ENCODE measurements around the gene CAND2.
A peak's percentile ranks its signal among the peaks of the same experiment; 100 is the strongest.
"Not testable (repeated sequence)": the region's sequence is repeated elsewhere in the genome, so short reads cannot be mapped to it uniquely, and the experiment has no call there.

The CAND2 gene

GRCh38 chr3:12879191-12879815, 82.8 kb downstream of the CAND2 start:
- Histone ChIP-seq H3K4me1 (ENCODE audit: low read length) (peaks cover 14% of the 10 kb centered on the region), H3K27me3 (ENCODE audit: low read depth, low read length) (no peaks in the 10 kb centered on the region), H3K9ac (ENCODE audit: low read length) (no peak overlapping the region), H3K79me2 (ENCODE audit: low read length) (no peaks in the 10 kb centered on the region), H3K27ac (ENCODE audit: low read length) (no peak overlapping the region), H2AFZ (ENCODE audit: low read depth, low read length) (no peak overlapping the region), H3K4me2 (ENCODE audit: low read length) (no peak overlapping the region), H3K4me3 (ENCODE audit: low read length) (no peak overlapping the region), H3K36me3 (replicated peaks; ENCODE audit: low read depth, low read length) (no peaks in the 10 kb centered on the region), H3K9me3 (ENCODE audit: insufficient read depth, low read length) (no peaks in the 10 kb centered on the region), H4K20me1 (ENCODE audit: insufficient read depth, low read length) (no peaks in the 10 kb centered on the region)
- TF ChIP-seq CTCF (IDR thresholded peaks at IDR 0.05; ENCODE audit: low read depth, low read length) (no peak), EZH2phosphoT487 (IDR thresholded peaks at IDR 0.05; ENCODE audit: low read depth) (no peak)

GRCh38 chr3:12881858-12882257, 85.4 kb downstream of the CAND2 start:
- H3K27me3 ChIP-seq (ENCODE audit: low read depth, low read length); H4K20me1 ChIP-seq (ENCODE audit: insufficient read depth, low read length); H3K36me3 ChIP-seq (replicated peaks; ENCODE audit: low read depth, low read length); H3K79me2 ChIP-seq (ENCODE audit: low read length); H3K9me3 ChIP-seq (ENCODE audit: insufficient read depth, low read length): not testable (repeated sequence)
- H2AFZ ChIP-seq (ENCODE audit: low read depth, low read length) = peak overlapping the region; percentile 22; the same call in 1 of the 2 replicates
- peak overlapping the region; percentile 17; the same call in 1 of the 2 replicates for H3K27ac ChIP-seq (ENCODE audit: low read length)
- peak; percentile 32 for TF ChIP-seq CTCF (IDR thresholded peaks at IDR 0.05; ENCODE audit: low read depth, low read length)
- peaks cover 40% of the 10 kb centered on the region for H3K4me1 ChIP-seq (ENCODE audit: low read length)
- H3K4me3 ChIP-seq (ENCODE audit: low read length) = 0 out of 2 replicates have a peak overlapping the region, but pooled peaks have one; percentile 25
- H3K9ac ChIP-seq (ENCODE audit: low read length) = peak overlapping the region; percentile 3; the same call in 1 of the 2 replicates
- peak overlapping the region; percentile 45 for H3K4me2 ChIP-seq (ENCODE audit: low read length)

- Histone ChIP-seq H3K4me2 (ENCODE audit: low read length) (peak overlapping the region; percentile 45), H4K20me1 (ENCODE audit: insufficient read depth, low read length) (no peaks in the 10 kb centered on the region), H3K79me2 (ENCODE audit: low read length) (no peaks in the 10 kb centered on the region), H3K4me3 (ENCODE audit: low read length) (0 out of 2 replicates have a peak overlapping the region, but pooled peaks have one; percentile 25), H3K27ac (ENCODE audit: low read length) (peak overlapping the region; percentile 17; the same call in 1 of the 2 replicates), H3K9me3 (ENCODE audit: insufficient read depth, low read length) (no peaks in the 10 kb centered on the region), H3K36me3 (replicated peaks; ENCODE audit: low read depth, low read length) (no peaks in the 10 kb centered on the region), H3K27me3 (ENCODE audit: low read depth, low read length) (peaks cover 14% of the 10 kb centered on the region), H3K9ac (ENCODE audit: low read length) (peak overlapping the region; percentile 3; the same call in 1 of the 2 replicates), H3K4me1 (ENCODE audit: low read length) (peaks cover 44% of the 10 kb centered on the region), H2AFZ (ENCODE audit: low read depth, low read length) (no peak overlapping the region)
- TF ChIP-seq CTCF (IDR thresholded peaks at IDR 0.05; ENCODE audit: low read depth, low read length) (no peak), EZH2phosphoT487 (IDR thresholded peaks at IDR 0.05; ENCODE audit: low read depth) (no peak)
Observed at GRCh38 chr3:12882336-12883310, 86.1 kb downstream of the CAND2 start.

GRCh38 chr3:12884186-12884680, 87.8 kb downstream of the CAND2 start:
- peaks cover 31% of the 10 kb centered on the region for H3K27me3 ChIP-seq (ENCODE audit: low read depth, low read length)
- no peak overlapping the region for H3K27ac ChIP-seq (ENCODE audit: low read length)
- TF ChIP-seq CTCF (IDR thresholded peaks at IDR 0.05; ENCODE audit: low read depth, low read length) = no peak
- no peaks in the 10 kb centered on the region for H4K20me1 ChIP-seq (ENCODE audit: insufficient read depth, low read length)
- peak overlapping the region; percentile 93 for H3K4me2 ChIP-seq (ENCODE audit: low read length)
- H3K4me1 ChIP-seq (ENCODE audit: low read length) = peaks cover 47% of the 10 kb centered on the region
- H3K36me3 ChIP-seq (replicated peaks; ENCODE audit: low read depth, low read length) = no peaks in the 10 kb centered on the region
- H2AFZ ChIP-seq (ENCODE audit: low read depth, low read length) = peak overlapping the region; percentile 92; the same call in 1 of the 2 replicates
- H3K9me3 ChIP-seq (ENCODE audit: insufficient read depth, low read length) = no peaks in the 10 kb centered on the region
- no peaks in the 10 kb centered on the region for H3K79me2 ChIP-seq (ENCODE audit: low read length)
- peak overlapping the region; percentile 73; the same call in 1 of the 2 replicates for H3K4me3 ChIP-seq (ENCODE audit: low read length)
- H3K9ac ChIP-seq (ENCODE audit: low read length) = 0 out of 2 replicates have a peak overlapping the region, but pooled peaks have one; percentile 49

All from OCI-LY3 (cell line).